ENCODE measurements around the gene NTNG1. TPM values are rescaled to one million over a fixed set of nuclear protein-coding genes. Genes with fewer than 3 reads are reported as not detected.
A peak's percentile ranks its signal among the peaks of the same experiment; 100 is the strongest.

The NTNG1 gene
- total RNA-seq, 1 donor: 9.1 TPM

GRCh38 chr1:107142140-107142542 is 1.3 kb downstream of the NTNG1 start:
- TF ChIP-seq, protein P1, sequence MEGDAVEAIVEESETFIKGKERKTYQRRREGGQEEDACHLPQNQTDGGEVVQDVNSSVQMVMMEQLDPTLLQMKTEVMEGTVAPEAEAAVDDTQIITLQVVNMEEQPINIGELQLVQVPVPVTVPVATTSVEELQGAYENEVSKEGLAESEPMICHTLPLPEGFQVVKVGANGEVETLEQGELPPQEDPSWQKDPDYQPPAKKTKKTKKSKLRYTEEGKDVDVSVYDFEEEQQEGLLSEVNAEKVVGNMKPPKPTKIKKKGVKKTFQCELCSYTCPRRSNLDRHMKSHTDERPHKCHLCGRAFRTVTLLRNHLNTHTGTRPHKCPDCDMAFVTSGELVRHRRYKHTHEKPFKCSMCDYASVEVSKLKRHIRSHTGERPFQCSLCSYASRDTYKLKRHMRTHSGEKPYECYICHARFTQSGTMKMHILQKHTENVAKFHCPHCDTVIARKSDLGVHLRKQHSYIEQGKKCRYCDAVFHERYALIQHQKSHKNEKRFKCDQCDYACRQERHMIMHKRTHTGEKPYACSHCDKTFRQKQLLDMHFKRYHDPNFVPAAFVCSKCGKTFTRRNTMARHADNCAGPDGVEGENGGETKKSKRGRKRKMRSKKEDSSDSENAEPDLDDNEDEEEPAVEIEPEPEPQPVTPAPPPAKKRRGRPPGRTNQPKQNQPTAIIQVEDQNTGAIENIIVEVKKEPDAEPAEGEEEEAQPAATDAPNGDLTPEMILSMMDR (IDR thresholded peaks at IDR 0.05; ENCODE audit: insufficient read depth, low read depth, low read length): peak; percentile 62
- H3K4me3 ChIP-seq (ENCODE audit: low read depth, low read length): peak overlapping the region; percentile 51
- peak; percentile 57 for DNase-seq (ENCODE audit: low read depth)

GRCh38 chr1:107142666-107143065 is 1.8 kb downstream of the NTNG1 start:
- no peak overlapping the region for H3K4me3 ChIP-seq (ENCODE audit: low read depth, low read length)
- TF ChIP-seq, protein P1 (IDR thresholded peaks at IDR 0.05; ENCODE audit: insufficient read depth, low read depth, low read length): no peak
- DNase-seq (ENCODE audit: low read depth): no peak

GRCh38 chr1:107145637-107146036 is 4.8 kb downstream of the NTNG1 start:
- TF ChIP-seq, protein P1 (IDR thresholded peaks at IDR 0.05; ENCODE audit: insufficient read depth, low read depth, low read length): no peak
- DNase-seq (ENCODE audit: low read depth): no peak
- no peak overlapping the region for H3K4me3 ChIP-seq (ENCODE audit: low read depth, low read length)

DNA sequence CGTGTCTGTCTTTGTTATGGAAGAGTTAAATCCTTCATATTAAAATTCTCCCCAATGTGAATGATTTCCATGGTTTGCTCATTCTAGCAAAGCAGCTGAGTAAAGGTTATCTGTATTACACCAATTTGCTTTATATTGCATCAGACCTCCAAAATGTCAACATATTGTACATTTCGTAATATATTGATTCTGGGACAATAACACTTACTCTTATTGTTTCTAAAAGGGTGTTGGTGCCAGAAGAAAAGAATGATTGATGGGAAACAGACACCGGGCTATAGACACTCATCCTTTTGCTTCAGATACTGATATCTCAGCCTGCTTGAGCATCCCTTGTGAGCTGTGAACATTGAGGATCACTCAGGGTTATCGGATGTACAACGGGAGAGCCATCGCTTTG is 7.0 kb downstream of the NTNG1 start:
- H3K4me3 ChIP-seq (ENCODE audit: low read depth, low read length): no peak overlapping the region
- no peak for DNase-seq (ENCODE audit: low read depth)
- TF ChIP-seq, protein P1 (IDR thresholded peaks at IDR 0.05; ENCODE audit: insufficient read depth, low read depth, low read length): no peak

DNA sequence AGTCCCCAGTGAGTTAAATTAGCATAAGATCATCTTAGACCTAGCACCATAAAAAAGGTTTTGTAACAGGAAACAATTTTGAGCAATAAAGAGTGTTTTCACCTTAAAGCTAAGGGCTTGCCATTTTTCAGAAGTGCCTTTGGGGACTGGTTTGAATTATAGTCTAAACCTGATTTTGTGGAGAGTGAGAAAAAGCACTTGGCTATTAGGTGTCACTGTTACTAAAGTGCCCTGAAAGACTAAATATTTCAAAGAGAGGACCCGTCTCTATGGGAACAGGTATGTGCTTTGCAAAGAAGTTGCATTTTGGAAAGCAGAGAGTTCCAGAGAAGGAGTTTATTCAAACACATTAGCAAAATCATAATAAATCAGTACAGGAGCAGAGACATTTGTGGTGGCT is 9.1 kb downstream of the NTNG1 start:
- no peak for DNase-seq (ENCODE audit: low read depth)
- TF ChIP-seq, protein P1 (IDR thresholded peaks at IDR 0.05; ENCODE audit: insufficient read depth, low read depth, low read length): no peak
- no peak overlapping the region for H3K4me3 ChIP-seq (ENCODE audit: low read depth, low read length)

DNA sequence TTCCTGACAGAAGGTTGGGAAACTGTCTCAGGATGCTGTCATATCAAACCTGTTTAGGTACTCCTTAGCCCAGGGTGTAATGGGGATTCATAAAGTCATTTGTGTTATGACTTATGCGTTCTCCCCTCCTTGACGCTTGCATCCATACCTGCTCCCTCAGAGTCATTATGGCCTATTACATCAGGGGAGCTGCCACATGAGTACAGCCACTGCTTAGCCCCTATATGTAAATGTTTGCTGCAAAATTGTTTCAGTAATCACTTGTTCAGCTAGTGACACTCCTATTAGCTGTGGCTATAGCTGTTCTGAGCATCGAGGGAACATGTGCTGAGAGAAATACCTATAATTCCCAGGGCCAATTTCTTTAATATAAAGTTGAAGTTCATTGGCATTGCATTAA is 10.5 kb downstream of the NTNG1 start:
- no peak for DNase-seq (ENCODE audit: low read depth)
- no peak overlapping the region for H3K4me3 ChIP-seq (ENCODE audit: low read depth, low read length)
- TF ChIP-seq, protein P1 (IDR thresholded peaks at IDR 0.05; ENCODE audit: insufficient read depth, low read depth, low read length): no peak

DNA sequence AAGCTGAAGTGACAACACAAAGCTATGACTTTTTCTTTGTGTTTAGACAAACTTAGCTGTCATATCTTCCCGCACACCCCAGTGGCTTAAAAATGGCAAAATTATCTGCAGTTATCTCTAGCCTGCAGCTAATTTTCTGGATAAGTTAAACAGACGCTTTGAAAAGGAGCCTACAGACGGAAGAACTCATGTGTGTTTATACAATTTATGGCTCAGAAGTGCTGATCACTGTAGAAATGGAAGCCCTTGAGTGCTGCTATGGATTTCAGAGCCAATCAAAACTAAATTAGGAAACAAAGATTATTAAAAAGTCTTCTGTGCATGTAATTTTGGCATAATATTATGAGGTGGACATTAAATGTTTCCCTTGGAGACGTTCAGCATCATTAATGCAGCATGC is 11.6 kb downstream of the NTNG1 start:
- no peak for DNase-seq (ENCODE audit: low read depth)
- no peak overlapping the region for H3K4me3 ChIP-seq (ENCODE audit: low read depth, low read length)
- TF ChIP-seq, protein P1 (IDR thresholded peaks at IDR 0.05; ENCODE audit: insufficient read depth, low read depth, low read length): no peak

All from fibroblast of villous mesenchyme (primary cell).